HL-60/S4 treated with retinoic acid at 250 ng/mL for 4 days and 3 days (cell line): ENCODE measurements around the gene UGT2B15.
"Not testable (repeated sequence)": the region's sequence is repeated elsewhere in the genome, so short reads cannot be mapped to it uniquely, and the experiment has no call there.

Experiments used
- in situ Hi-C: fragments of 300-500 bp; cut with MboI; formaldehyde crosslinking; loops from 2 replicates; pipeline ENCODE4 v1.7.0; 2022; ENCODE audit warnings: low sequenced_read_pairs

The UGT2B15 gene

GRCh38 chr4:68656445-68656973, 13.9 kb downstream of the UGT2B15 start:
- in situ Hi-C loops: not testable (repeated sequence)

DNA sequence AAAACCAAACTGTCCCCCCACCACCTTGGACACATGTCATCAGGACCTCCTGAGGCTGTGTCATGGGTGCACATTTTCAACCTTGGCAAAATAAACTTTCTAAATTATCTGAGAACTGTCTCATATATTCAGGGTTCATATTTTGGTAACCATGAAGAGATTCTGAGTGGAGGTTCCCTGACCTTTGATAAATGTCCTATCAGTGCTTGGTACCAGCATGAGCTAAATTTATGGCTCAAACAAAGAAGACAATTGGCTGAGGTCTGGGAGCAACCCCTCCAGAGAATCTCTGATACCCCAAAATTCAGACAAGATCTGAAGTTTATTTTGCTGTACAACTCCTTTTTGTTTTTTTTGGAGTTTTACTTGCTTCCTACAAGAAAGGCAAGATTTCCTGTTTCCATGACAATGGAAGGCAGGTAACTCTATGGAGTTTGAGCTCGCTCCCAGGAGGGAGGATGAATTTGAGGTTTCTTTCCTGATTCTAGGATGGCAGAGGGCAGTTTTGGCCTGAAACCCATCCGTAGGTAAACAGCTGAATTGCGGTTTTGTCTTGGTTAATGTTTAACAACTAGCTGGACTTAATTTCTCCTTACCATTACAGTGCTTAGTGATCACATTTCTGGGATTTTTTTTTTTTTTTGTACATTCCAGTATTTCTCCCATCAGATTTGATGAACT, 14.5 kb downstream of the UGT2B15 start:
- in situ Hi-C loops: no loop called here

DNA sequence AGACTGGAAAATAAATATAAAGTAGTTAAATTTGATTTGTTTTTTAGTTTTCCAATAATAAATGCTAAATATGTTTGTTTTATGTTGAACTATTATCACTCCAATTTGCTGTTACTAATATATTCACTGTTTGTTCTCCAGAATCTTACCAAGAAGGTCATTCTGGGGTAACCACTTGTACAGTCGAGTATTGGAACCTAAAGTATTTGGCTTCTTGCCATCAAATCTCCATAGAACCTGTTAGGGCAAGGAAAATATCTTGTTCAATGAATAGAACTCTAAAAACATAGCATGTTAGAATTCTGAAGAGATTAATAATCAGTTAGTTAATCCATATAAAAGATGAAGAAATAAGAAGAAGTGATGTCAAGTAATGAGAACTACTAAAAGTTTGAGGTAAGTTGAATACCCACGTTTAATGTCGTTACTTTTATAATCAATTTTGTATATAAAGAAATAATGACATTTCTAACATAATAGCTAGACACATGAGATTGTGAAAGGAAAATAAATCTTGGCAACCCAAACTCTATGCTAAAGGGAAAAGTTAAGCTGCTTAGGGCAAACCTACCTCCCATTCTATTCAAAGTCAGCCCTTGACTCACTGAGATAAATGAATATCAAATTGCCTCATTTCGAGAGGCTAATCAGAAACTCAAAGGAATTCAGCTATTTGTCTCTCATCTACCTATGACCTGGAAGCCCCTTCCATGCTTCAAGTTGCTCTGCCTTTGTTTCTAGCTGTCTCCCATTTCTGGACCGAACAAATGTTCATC, 15.3 kb downstream of the UGT2B15 start:
- in situ Hi-C loops: no loop called here

DNA sequence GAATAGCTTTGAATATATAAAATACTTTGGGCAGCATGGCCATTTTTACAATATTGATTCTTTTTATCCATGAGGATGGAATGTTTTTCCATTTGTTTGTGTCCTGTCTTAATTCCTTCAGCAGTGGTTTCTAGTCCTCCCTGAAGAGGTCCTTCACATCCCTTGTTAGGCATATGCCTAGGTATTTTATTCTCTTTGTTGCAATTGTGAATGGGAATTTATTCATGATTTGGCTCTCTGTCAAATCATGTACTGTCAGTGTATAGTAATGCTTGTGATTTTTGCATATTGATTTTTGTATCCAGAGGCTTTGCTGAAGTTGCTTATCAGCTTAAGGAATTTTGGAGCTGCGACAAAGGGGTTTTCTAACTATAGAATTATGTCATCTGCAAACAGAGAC, 18.5 kb downstream of the UGT2B15 start:
- in situ Hi-C loops: no loop called here

DNA sequence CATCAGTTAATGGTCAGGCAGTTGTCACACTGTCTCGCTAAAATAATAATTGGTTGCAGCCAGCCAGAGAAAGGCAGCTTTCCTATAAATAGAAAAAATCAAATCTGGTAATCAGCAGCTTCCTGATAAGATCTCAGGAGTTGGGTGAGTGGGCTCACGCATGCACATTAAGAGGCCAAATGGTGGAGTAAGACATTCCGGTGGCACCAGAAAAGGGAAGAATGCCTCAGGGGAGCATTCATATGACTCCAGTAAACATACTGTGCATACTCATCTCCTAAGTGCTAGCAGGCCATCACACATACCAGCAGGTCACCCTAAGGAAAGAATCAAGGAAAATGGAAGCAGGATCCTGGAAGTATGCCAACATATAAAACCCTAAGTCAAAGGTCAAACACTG, 40.1 kb downstream of the UGT2B15 start:
- in situ Hi-C loops: no loop called here

DNA sequence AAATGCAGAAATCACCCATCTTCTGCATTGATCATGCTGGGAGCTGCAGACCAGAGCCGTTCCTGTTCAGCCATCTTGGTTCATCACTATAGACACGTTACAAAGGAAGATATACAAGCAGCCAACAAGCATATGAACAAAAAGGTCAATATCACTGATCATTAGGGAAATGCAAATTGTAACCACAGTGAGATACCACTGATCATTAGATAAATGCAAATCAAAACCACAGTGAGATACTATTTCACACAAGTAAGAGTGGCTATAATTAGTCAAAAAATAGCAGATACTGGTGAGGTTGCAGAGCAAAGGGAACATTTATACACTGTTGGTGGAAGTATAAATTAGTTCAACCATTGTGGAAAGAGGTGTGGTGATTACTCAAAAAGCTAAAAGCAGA, 47.7 kb downstream of the UGT2B15 start:
- in situ Hi-C loops: not testable (repeated sequence)

DNA sequence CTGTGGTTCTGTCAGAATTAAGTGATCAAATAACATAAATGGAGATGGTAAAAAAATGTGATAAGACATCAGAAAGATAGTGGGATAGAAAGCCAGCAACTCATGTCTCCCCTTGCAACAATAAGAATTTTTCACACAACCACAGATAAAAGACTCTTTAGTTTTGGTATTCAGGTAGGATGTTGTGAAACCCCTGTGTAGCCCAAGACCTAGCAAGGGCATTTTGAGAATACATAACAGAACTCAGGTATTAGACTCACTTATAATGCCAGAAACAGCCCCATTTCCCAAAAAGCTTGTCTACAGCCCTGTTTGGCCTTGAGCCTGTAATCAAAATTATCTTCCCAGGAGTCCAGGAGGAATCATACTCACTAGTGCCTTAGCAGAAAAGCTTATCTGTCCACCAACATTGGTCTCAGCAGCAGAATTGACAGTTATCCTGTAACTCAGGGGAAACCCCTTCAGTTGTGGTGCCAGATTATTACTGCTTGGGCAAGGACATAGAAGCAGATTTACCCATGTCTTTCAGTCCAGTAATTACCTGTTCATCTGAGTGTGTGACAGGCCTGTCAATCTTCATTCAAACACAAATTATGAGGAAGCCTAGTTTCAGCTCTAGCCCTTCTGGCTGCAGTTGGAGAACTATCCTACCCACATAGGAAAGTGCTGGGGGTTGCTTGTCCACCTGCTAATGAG, 53.3 kb downstream of the UGT2B15 start:
- in situ Hi-C loops: no loop called here

- in situ Hi-C loops: no loop called here
Observed at GRCh38 chr4:68615699-68616422, 54.6 kb downstream of the UGT2B15 start.

- in situ Hi-C loops: no loop called here
Observed at GRCh38 chr4:68613752-68614151, 56.7 kb downstream of the UGT2B15 start.

- in situ Hi-C loops: no loop called here
Observed at GRCh38 chr4:68606240-68606639, 64.2 kb downstream of the UGT2B15 start.

- in situ Hi-C loops: no loop called here
Observed at GRCh38 chr4:68599150-68599549, 71.3 kb downstream of the UGT2B15 start.

- in situ Hi-C loops: no loop called here
Observed at GRCh38 chr4:68597482-68597881, 73.0 kb downstream of the UGT2B15 start.
